ENCODE results near the gene MITD1. TPM values are rescaled to one million over a fixed set of nuclear protein-coding genes. Genes with fewer than 3 reads are reported as not detected.
A peak's percentile ranks its signal among the peaks of the same experiment; 100 is the strongest.

The MITD1 gene
- total and polyA plus RNA-seq, 2 of the 13 experiments (the other 11 are each of a cell fraction or from before 2014, with no cell fraction given), result 17.8 to 43.7 TPM

DNA sequence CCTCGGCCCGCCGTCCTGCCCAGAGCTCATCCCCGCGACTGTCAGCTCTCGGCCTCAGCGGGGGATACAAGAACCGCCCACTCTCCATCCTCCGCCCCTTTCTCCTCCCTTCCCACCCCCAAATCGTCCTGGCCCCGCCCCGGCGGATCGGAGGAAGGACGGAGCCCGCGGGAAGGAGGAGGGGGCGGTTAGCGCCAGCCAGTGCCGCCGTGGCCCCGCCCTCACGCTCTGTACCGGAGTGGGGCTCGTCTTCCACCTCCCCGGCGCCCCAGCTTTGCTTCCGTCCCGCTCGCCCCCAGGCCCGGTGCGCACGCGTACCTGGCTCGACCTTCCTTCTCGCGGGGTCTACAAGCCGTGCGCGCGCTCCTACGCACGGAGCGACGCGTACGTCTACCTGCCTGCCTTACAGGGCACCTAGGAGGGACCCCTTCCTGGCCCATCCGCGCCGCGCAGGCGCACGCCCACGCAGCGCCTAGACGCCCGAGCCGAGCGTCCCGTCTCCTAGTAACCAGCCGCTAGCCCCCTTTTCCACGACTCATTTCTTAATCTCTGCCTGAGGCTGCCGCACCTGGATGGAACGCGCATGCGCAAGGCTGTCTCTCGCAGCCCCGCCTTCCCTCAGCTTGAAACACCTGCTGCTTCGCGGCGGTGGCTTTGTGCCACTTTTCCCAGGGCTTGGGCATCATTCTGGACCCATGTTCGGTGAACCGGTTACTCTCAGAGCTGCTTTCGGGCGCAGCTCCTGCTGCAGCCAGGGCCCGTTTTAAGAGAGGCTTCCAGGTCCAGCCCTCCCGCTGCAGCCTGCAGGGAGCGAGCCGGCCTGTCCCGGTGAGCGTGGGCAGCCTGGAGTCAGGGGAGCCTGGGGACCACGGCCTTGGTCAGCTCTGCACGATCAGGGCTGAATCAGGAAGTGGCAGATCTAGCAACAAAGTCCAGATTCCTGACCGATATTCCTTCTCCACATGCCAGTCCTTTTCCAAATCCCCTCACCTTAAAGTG, 39.4 kb downstream of the MITD1 start, which contains the start of gene C2orf15 (continued):
- TF ChIP-seq, protein P1, sequence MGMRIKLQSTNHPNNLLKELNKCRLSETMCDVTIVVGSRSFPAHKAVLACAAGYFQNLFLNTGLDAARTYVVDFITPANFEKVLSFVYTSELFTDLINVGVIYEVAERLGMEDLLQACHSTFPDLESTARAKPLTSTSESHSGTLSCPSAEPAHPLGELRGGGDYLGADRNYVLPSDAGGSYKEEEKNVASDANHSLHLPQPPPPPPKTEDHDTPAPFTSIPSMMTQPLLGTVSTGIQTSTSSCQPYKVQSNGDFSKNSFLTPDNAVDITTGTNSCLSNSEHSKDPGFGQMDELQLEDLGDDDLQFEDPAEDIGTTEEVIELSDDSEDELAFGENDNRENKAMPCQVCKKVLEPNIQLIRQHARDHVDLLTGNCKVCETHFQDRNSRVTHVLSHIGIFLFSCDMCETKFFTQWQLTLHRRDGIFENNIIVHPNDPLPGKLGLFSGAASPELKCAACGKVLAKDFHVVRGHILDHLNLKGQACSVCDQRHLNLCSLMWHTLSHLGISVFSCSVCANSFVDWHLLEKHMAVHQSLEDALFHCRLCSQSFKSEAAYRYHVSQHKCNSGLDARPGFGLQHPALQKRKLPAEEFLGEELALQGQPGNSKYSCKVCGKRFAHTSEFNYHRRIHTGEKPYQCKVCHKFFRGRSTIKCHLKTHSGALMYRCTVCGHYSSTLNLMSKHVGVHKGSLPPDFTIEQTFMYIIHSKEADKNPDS (CRISPR knock-in tag; IDR thresholded peaks at IDR 0.05), result peak; percentile 91; the same call in 1 of the 2 replicates
- TF ChIP-seq ZNF34 (CRISPR knock-in tag; IDR thresholded peaks at IDR 0.05; ENCODE audit: borderline replicate concordance), result 0 out of 2 replicates have a peak, but pooled peaks have one; percentile 51
- TF ChIP-seq SP1 (IDR thresholded peaks at IDR 0.05), result no peak
- TF ChIP-seq SP1 (CRISPR knock-in tag; IDR thresholded peaks at IDR 0.05), result peak; percentile 84
- no peak; the same call in 1 of the 2 replicates for TF ChIP-seq ZSCAN21 (CRISPR knock-in tag; IDR thresholded peaks at IDR 0.05; ENCODE audit: borderline replicate concordance)
- no peak for TF ChIP-seq ADNP (CRISPR knock-in tag; IDR thresholded peaks at IDR 0.05)
- TF ChIP-seq MED13 (CRISPR knock-in tag; IDR thresholded peaks at IDR 0.05), result no peak; the same call in 1 of the 2 replicates
- TF ChIP-seq MEIS1 (CRISPR knock-in tag; IDR thresholded peaks at IDR 0.05; ENCODE audit: borderline replicate concordance), result peak; percentile 92; the same call in 1 of the 2 replicates
- TF ChIP-seq, protein P2, sequence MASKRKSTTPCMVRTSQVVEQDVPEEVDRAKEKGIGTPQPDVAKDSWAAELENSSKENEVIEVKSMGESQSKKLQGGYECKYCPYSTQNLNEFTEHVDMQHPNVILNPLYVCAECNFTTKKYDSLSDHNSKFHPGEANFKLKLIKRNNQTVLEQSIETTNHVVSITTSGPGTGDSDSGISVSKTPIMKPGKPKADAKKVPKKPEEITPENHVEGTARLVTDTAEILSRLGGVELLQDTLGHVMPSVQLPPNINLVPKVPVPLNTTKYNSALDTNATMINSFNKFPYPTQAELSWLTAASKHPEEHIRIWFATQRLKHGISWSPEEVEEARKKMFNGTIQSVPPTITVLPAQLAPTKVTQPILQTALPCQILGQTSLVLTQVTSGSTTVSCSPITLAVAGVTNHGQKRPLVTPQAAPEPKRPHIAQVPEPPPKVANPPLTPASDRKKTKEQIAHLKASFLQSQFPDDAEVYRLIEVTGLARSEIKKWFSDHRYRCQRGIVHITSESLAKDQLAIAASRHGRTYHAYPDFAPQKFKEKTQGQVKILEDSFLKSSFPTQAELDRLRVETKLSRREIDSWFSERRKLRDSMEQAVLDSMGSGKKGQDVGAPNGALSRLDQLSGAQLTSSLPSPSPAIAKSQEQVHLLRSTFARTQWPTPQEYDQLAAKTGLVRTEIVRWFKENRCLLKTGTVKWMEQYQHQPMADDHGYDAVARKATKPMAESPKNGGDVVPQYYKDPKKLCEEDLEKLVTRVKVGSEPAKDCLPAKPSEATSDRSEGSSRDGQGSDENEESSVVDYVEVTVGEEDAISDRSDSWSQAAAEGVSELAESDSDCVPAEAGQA (IDR thresholded peaks at IDR 0.05; ENCODE audit: low read depth), result peak; percentile 29; the same call in 1 of the 2 replicates
- TF ChIP-seq, protein P2 (CRISPR knock-in tag; IDR thresholded peaks at IDR 0.05; ENCODE audit: borderline replicate concordance), result 0 out of 2 replicates have a peak, but pooled peaks have one; percentile 71
- no peak for TF ChIP-seq BHLHE40 (IDR thresholded peaks at IDR 0.05; ENCODE audit: low read length)
- TF ChIP-seq, protein P3, sequence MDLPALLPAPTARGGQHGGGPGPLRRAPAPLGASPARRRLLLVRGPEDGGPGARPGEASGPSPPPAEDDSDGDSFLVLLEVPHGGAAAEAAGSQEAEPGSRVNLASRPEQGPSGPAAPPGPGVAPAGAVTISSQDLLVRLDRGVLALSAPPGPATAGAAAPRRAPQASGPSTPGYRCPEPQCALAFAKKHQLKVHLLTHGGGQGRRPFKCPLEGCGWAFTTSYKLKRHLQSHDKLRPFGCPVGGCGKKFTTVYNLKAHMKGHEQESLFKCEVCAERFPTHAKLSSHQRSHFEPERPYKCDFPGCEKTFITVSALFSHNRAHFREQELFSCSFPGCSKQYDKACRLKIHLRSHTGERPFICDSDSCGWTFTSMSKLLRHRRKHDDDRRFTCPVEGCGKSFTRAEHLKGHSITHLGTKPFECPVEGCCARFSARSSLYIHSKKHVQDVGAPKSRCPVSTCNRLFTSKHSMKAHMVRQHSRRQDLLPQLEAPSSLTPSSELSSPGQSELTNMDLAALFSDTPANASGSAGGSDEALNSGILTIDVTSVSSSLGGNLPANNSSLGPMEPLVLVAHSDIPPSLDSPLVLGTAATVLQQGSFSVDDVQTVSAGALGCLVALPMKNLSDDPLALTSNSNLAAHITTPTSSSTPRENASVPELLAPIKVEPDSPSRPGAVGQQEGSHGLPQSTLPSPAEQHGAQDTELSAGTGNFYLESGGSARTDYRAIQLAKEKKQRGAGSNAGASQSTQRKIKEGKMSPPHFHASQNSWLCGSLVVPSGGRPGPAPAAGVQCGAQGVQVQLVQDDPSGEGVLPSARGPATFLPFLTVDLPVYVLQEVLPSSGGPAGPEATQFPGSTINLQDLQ (CRISPR knock-in tag; IDR thresholded peaks at IDR 0.05), result no peak; the same call in 1 of the 2 replicates
- peak; percentile 22; the same call in 1 of the 2 replicates for TF ChIP-seq ZNF30 (CRISPR knock-in tag; IDR thresholded peaks at IDR 0.05)
- peak; percentile 63; the same call in 1 of the 2 replicates for TF ChIP-seq ZNF264 (CRISPR knock-in tag; IDR thresholded peaks at IDR 0.05)
- peak; percentile 92 for TF ChIP-seq ZNF124 (CRISPR knock-in tag; IDR thresholded peaks at IDR 0.05)
- TF ChIP-seq ZFYVE20 (CRISPR knock-in tag; IDR thresholded peaks at IDR 0.05; ENCODE audit: borderline replicate concordance, low read depth), result 0 out of 2 replicates have a peak, but pooled peaks have one; percentile 34
- TF ChIP-seq CCDC6 (CRISPR knock-in tag; IDR thresholded peaks at IDR 0.05), result peak; percentile 49
- TF ChIP-seq ZNF652 (CRISPR knock-in tag; IDR thresholded peaks at IDR 0.05; ENCODE audit: borderline replicate concordance, low read depth), result no peak

All from HepG2 (cell line).